Loucy (cell line): ENCODE measurements around the gene NSMCE1.

Experiments
- H2AFZ ChIP-seq: fragments of 200-600 bp; sonication (generic); 2 replicates; pipeline ENCODE4 v1.6.0; 2016; ENCODE audit warnings: antibody characterized with exemption, mild to moderate bottlenecking, low read length, moderate library complexity
- H3F3A ChIP-seq: fragments of 200-600 bp; 2 replicates; pipeline ENCODE4 v1.6.0; 2016; ENCODE audit warnings: antibody characterized with exemption, low read depth, mild to moderate bottlenecking
- H3K27me3 ChIP-seq: fragments of 200-600 bp; sonication (generic); 2 replicates; pipeline ENCODE4 v1.6.1; 2014; ENCODE audit warnings: low read length, mild to moderate bottlenecking; ENCODE audit not compliant: insufficient read depth, poor library complexity, severe bottlenecking
- H3K36me3 ChIP-seq: fragments of 200-600 bp; sonication (generic); 2 replicates; pipeline ENCODE4 v1.6.1; 2016; ENCODE audit warnings: low read length; ENCODE audit not compliant: insufficient read depth
- H3K4me1 ChIP-seq: fragments of 200-600 bp; sonication (generic); 2 replicates; pipeline ENCODE4 v1.5.1; 2014; ENCODE audit warnings: low read length, mild to moderate bottlenecking; ENCODE audit not compliant: insufficient read depth, poor library complexity, severe bottlenecking
- H3K4me2 ChIP-seq: fragments of 200-600 bp; sonication (generic); 2 replicates; pipeline ENCODE4 v1.6.0; 2014; ENCODE audit warnings: antibody characterized with exemption, low read length, low read depth, mild to moderate bottlenecking; ENCODE audit not compliant: poor library complexity, severe bottlenecking
- H3K4me3 ChIP-seq: fragments of 200-600 bp; sonication (generic); 2 replicates; pipeline ENCODE4 v1.5.1; 2014; ENCODE audit warnings: low read length, mild to moderate bottlenecking, mixed read lengths; ENCODE audit not compliant: poor library complexity, severe bottlenecking
- H3K79me2 ChIP-seq: fragments of 200-600 bp; sonication (generic); 2 replicates; pipeline ENCODE4 v1.6.1; 2014; ENCODE audit warnings: low read length; ENCODE audit not compliant: insufficient read depth
- H3K9ac ChIP-seq: fragments of 200-600 bp; sonication (generic); 2 replicates; pipeline ENCODE4 v1.6.0; 2014; ENCODE audit warnings: mild to moderate bottlenecking, low read depth, low read length, moderate library complexity; ENCODE audit not compliant: poor library complexity, severe bottlenecking
- H3K9me2 ChIP-seq: fragments of 200-600 bp; sonication (generic); replicated peaks from 2 replicates; pipeline ENCODE4 v1.6.1; 2016; ENCODE audit warnings: low read depth, low read length, mixed read lengths
- H3K9me3 ChIP-seq: fragments of 200-600 bp; sonication (generic); 2 replicates; pipeline ENCODE4 v1.6.1; 2014; ENCODE audit warnings: mild to moderate bottlenecking, antibody characterized with exemption, low read length, low read depth; ENCODE audit not compliant: insufficient read depth
- H4K20me1 ChIP-seq: fragments of 200-600 bp; sonication (generic); 2 replicates; pipeline ENCODE4 v1.6.0; 2014; ENCODE audit warnings: antibody characterized with exemption, low read length, mild to moderate bottlenecking; ENCODE audit not compliant: insufficient read depth, poor library complexity, severe bottlenecking
- CTCF ChIP-seq: fragments of 200-600 bp; sonication (generic); conservative IDR thresholded peaks from 2 replicates; pipeline ENCODE4 v1.5.1; 2014; ENCODE audit warnings: mild to moderate bottlenecking, antibody characterized with exemption, low read length
- EZH2phosphoT487 ChIP-seq: fragments of 200-600 bp; IDR thresholded peaks from 2 replicates; pipeline ENCODE4 v1.6.1; 2018; ENCODE audit warnings: antibody characterized with exemption, mild to moderate bottlenecking, moderate library complexity, borderline replicate concordance

Gene NSMCE1

GRCh38 chr16:27311897-27312303 is 43.3 kb upstream of the NSMCE1 start:
- H3K4me1 ChIP-seq, result peaks cover 11% of the 10 kb centered on the region
- no peak overlapping the region for H3K4me2 ChIP-seq
- H4K20me1 ChIP-seq, result no peaks in the 10 kb centered on the region
- no peaks in the 10 kb centered on the region for H3K36me3 ChIP-seq
- H3K9me3 ChIP-seq, result no peaks in the 10 kb centered on the region; the same call in 1 of the 2 replicates
- H3K9me2 ChIP-seq, result no peaks in the 10 kb centered on the region
- H2AFZ ChIP-seq, result no peak overlapping the region
- TF ChIP-seq EZH2phosphoT487, result no peak
- no peak for TF ChIP-seq CTCF
- H3F3A ChIP-seq, result no peaks in the 10 kb centered on the region
- H3K9ac ChIP-seq, result no peak overlapping the region
- peaks cover 4% of the 10 kb centered on the region; the same call in 1 of the 2 replicates for H3K79me2 ChIP-seq
- H3K4me3 ChIP-seq, result no peak overlapping the region
- H3K27me3 ChIP-seq, result peaks cover 5% of the 10 kb centered on the region

- Histone ChIP-seq H3K9ac (no peak overlapping the region), H3K27me3 (peaks cover 5% of the 10 kb centered on the region), H3K9me3 (no peaks in the 10 kb centered on the region; the same call in 1 of the 2 replicates), H3K9me2 (no peaks in the 10 kb centered on the region), H2AFZ (no peak overlapping the region), H3K36me3 (no peaks in the 10 kb centered on the region), H3K4me3 (no peak overlapping the region), H3K4me2 (no peak overlapping the region), H3K4me1 (peaks cover 11% of the 10 kb centered on the region), H3K79me2 (peaks cover 4% of the 10 kb centered on the region; the same call in 1 of the 2 replicates), H3F3A (no peaks in the 10 kb centered on the region), H4K20me1 (no peaks in the 10 kb centered on the region)
- no peak for TF ChIP-seq CTCF
- TF ChIP-seq EZH2phosphoT487, result no peak
Observed at GRCh38 chr16:27311448-27311830, 42.9 kb upstream of the NSMCE1 start.

GRCh38 chr16:27310576-27311447 is 42.2 kb upstream of the NSMCE1 start:
- Histone ChIP-seq H3K4me1 (peaks cover 11% of the 10 kb centered on the region), H4K20me1 (no peaks in the 10 kb centered on the region), H3K27me3 (peaks cover 5% of the 10 kb centered on the region), H3K9ac (no peak overlapping the region), H3K36me3 (no peaks in the 10 kb centered on the region), H3K4me2 (no peak overlapping the region), H3K9me3 (no peaks in the 10 kb centered on the region; the same call in 1 of the 2 replicates), H3K4me3 (no peak overlapping the region), H3F3A (no peaks in the 10 kb centered on the region), H2AFZ (no peak overlapping the region), H3K9me2 (no peaks in the 10 kb centered on the region), H3K79me2 (peaks cover 4% of the 10 kb centered on the region; the same call in 1 of the 2 replicates)
- TF ChIP-seq EZH2phosphoT487, result no peak
- no peak for TF ChIP-seq CTCF
